ENCODE measurements around the gene CCDC24. TPM values are rescaled to one million over a fixed set of nuclear protein-coding genes. Genes with fewer than 3 reads are reported as not detected.

The CCDC24 gene
- total RNA-seq, 4 donors from 2014 or later, result 0.57 to 4.4 (median 2.4) TPM

DNA sequence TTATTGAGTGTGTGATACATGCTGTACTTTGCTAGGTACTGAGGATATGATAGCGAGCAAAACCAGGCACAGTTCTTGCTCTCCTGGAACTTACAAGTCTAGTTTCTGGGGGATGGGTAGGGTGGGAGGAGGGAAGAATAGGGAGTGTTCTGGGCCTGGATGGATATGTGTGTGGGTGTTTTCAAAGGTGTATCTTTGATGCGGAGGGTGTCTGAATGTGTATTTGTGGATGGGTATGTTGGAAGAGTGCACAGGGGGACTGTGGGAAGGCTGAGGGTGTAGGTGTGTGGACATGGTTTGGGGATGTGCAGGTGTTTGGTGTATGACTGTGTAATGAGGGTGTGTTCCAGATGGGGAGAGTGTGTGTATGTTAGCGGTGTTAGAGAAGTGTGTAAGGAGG, 26.1 kb upstream of the CCDC24 start:
- TF ChIP-seq, protein P1, sequence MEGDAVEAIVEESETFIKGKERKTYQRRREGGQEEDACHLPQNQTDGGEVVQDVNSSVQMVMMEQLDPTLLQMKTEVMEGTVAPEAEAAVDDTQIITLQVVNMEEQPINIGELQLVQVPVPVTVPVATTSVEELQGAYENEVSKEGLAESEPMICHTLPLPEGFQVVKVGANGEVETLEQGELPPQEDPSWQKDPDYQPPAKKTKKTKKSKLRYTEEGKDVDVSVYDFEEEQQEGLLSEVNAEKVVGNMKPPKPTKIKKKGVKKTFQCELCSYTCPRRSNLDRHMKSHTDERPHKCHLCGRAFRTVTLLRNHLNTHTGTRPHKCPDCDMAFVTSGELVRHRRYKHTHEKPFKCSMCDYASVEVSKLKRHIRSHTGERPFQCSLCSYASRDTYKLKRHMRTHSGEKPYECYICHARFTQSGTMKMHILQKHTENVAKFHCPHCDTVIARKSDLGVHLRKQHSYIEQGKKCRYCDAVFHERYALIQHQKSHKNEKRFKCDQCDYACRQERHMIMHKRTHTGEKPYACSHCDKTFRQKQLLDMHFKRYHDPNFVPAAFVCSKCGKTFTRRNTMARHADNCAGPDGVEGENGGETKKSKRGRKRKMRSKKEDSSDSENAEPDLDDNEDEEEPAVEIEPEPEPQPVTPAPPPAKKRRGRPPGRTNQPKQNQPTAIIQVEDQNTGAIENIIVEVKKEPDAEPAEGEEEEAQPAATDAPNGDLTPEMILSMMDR (IDR thresholded peaks at IDR 0.05; ENCODE audit: low read depth), result no peak

DNA sequence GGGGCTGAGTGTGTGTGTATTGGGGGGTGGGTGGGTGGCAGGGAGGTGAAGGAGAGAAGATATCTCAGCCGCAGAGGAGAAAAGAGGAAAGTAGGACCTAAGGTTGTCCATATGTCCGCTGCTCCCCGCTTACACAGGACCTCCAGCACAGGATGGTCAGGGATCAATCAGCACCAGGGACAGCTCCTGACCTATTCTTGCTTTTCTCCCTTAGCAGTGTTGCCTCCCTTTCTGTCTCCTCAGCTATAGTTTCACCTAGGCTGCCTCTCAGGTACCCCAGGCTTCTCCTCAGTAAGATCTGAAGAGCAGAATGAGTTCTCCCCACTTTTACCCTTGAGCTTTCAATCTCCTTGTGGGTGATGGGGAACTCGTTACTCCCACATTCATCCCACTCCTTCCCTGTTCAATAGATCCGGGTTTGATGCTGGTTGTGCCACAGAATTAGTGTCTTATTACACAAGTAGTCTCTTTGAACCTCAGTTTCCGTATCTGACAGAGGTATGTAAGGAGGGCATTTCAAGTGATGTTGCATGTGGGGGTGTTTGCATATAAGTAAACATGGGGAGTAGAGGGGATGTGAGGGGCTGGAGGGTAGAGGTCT, 23.0 kb upstream of the CCDC24 start:
- TF ChIP-seq, protein P1 (IDR thresholded peaks at IDR 0.05; ENCODE audit: low read depth), result no peak

DNA sequence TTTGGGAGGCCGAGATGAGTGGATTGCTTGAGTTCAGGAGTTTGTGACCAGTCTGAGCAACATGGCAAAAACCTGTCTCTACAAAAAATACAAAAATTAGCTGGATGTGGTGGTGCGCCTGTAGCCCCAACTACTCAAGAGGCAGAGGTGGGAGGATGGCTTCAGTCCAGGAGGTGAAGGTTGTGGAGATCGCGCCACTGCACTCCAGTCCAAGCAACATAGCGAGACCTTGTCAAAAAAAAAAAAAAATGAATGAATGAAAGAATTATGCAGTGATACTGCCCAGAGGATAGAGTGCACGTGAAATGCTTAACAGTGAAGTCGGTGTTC, 22.0 kb upstream of the CCDC24 start:
- TF ChIP-seq, protein P1 (IDR thresholded peaks at IDR 0.05; ENCODE audit: low read depth), result no peak

DNA sequence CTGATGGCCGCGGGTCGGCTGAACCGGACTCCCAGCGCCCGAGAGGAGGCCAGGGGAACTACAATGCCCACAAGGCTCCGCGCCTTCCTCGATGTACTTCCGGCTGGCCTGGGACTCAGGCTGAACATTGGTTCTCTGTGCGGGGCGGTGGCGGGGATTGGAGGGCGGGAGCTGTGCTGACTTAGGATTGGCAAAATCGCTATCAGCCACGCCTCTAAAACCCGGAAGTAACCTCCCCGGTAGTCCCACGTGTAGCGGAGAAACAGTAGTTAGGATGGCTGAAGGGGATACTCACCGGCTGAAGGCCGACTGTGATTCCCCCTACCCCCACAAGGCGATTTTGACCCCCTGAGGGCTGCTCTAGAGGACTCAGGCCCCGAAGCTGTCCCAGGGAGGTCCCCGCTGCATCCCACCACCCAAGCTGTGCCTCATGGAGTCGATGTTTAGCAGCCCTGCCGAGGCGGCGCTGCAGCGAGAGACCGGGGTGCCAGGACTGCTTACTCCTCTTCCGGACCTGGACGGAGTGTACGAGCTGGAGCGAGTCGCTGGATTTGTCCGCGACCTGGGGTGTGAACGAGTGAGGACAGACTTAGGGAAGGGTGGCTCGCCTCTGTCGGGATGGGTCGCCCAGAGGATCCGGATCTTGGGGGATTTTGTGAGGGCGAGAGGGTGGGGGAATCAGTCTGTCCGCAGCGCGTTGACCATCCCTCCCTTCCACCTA, 21.5 kb upstream of the CCDC24 start, which contains the start of gene DPH2:
DPH2 (plus strand) TSS at position 265 of the 721 bp plus-strand sequence; CDS start at position 431, 166 bp downstream.
- TF ChIP-seq, protein P1 (IDR thresholded peaks at IDR 0.05; ENCODE audit: low read depth), result no peak

DNA sequence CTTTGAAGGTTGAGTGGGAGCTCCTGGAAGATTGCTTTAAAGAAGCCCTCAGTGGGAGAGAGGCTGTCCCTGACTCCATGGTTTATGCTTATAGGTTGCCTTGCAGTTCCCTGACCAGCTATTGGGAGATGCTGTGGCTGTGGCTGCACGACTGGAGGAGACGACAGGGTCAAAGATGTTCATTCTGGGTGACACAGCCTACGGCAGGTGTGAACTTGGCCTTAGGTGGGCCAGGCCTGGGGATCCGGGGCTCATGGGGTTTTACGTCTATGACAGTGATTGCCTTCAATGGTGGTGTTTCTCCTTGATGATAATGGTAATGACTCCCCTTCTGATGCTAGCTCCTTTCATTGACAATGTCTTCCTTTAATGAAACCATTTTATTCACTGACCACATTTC, 20.9 kb upstream of the CCDC24 start:
- TF ChIP-seq, protein P1 (IDR thresholded peaks at IDR 0.05; ENCODE audit: low read depth), result no peak

DNA sequence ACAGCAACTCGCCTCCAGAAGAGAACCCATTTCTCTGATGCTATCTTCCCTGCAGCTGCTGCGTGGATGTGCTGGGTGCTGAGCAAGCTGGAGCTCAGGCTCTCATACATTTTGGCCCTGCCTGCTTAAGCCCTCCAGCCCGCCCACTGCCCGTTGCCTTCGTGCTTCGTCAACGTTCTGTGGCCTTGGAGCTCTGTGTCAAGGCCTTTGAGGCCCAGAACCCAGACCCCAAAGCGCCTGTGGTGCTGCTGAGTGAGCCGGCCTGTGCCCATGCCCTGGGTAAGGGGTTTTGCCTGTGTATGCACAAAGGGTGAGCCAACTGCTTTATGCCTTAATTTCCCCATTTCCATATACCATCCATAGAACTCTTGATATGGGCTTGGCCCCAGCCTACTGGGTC, 20.5 kb upstream of the CCDC24 start:
- TF ChIP-seq, protein P1 (IDR thresholded peaks at IDR 0.05; ENCODE audit: low read depth), result no peak

DNA sequence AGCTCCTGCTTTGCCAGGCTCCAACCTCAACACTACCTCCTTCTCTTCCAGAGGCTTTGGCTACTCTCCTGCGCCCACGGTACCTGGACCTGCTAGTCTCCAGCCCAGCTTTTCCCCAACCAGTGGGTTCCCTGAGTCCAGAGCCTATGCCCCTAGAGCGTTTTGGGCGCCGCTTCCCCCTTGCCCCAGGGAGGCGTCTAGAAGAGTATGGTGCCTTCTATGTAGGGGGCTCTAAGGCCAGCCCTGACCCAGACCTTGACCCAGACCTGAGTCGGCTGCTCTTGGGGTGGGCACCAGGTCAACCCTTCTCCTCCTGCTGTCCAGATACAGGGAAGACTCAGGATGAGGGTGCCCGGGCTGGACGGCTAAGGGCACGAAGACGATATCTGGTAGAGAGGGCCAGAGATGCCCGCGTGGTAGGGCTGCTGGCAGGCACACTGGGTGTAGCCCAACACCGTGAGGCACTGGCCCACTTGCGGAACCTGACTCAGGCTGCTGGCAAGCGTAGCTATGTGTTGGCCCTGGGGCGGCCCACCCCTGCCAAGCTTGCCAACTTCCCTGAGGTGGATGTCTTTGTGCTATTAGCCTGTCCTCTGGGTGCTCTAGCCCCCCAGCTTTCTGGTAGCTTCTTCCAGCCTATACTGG, 19.9 kb upstream of the CCDC24 start:
- TF ChIP-seq, protein P1 (IDR thresholded peaks at IDR 0.05; ENCODE audit: low read depth), result no peak
